Esophagus squamous epithelium (tissue), 4 donors: ENCODE measurements around the gene ZNF445.

Experiments used
- POLR2A ChIP-seq, 4 donors: fragments of 450-650 bp; IDR thresholded peaks; one replicate each; pipeline ENCODE4 v1.6.1; 2017; ENCODE audit warnings: antibody characterized with exemption in 4 of 4, mild to moderate bottlenecking in 4 of 4, moderate library complexity in 3 of 4
- TF ChIP-seq, protein P1 (sequence below), 6 experiments: fragments of 450-650 bp in 4 of 6; fragments of 200-600 bp in 2 of 6; sonication (generic) in 2 of 6; IDR thresholded peaks; one replicate each; pipeline ENCODE4 v1.5.1; 2016 to 2019; ENCODE audit warnings: antibody characterized with exemption in 6 of 6, mild to moderate bottlenecking in 4 of 6, moderate library complexity in 4 of 6

DNA sequence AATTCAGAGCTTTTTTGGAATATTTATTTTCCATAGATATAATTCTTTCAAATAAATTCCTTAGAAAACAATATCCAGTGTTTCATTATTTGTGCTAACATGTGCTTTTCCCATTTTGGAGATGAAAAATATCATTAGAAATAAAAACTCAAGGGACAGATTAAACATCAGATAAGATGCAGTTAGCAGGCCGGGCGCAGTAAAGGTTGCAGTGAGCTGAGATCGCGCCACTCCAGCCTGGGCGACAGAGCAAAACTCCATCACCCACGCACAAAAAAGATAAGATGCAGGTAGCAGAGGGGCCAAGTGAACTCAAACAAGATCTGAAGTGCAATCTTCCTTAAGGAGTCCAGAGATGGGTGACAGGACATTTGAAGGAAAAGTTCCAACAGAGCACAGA is 48.0 kb downstream of the ZNF445 start:
- TF ChIP-seq, protein P1, sequence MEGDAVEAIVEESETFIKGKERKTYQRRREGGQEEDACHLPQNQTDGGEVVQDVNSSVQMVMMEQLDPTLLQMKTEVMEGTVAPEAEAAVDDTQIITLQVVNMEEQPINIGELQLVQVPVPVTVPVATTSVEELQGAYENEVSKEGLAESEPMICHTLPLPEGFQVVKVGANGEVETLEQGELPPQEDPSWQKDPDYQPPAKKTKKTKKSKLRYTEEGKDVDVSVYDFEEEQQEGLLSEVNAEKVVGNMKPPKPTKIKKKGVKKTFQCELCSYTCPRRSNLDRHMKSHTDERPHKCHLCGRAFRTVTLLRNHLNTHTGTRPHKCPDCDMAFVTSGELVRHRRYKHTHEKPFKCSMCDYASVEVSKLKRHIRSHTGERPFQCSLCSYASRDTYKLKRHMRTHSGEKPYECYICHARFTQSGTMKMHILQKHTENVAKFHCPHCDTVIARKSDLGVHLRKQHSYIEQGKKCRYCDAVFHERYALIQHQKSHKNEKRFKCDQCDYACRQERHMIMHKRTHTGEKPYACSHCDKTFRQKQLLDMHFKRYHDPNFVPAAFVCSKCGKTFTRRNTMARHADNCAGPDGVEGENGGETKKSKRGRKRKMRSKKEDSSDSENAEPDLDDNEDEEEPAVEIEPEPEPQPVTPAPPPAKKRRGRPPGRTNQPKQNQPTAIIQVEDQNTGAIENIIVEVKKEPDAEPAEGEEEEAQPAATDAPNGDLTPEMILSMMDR (IDR thresholded peaks at IDR 0.05) = no peak
- TF ChIP-seq POLR2A (IDR thresholded peaks at IDR 0.05) = no peak
